ENCODE data around the gene NFIB. TPM values are rescaled to one million over a fixed set of nuclear protein-coding genes. Genes with fewer than 3 reads are reported as not detected.

NFIB gene
- total RNA-seq, 2 donors from 2014 or later: 131 to 165 TPM

DNA sequence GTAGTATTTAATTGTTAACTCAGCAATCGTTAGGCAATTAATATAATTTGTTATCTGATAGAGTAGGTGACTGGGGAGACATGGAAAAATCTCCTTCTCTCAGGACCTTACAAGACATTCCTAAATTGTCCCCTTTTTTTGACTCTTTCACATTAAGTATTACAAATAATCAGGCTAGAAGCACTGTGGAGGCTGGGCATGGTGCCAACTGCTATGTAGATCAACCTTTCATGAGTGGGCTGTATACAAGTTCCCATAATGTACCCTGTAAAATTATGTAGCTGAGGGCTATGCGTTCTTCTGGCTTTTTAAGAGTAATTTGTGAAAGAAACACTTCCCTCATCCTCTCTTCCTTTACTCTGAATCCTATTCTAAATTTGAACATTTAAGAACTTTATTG lies 140.2 kb downstream of the NFIB start:
- no peaks in the 10 kb centered on the region for H3K27me3 ChIP-seq (replicated peaks; ENCODE audit: insufficient read depth)
- no peak overlapping the region for H3K27ac ChIP-seq
- H3K4me3 ChIP-seq: no peak overlapping the region
- H3K36me3 ChIP-seq: no peaks in the 10 kb centered on the region
- TF ChIP-seq POLR2A (IDR thresholded peaks at IDR 0.05): no peak
- TF ChIP-seq POLR2AphosphoS5 (IDR thresholded peaks at IDR 0.05): no peak
- TF ChIP-seq, protein P1, sequence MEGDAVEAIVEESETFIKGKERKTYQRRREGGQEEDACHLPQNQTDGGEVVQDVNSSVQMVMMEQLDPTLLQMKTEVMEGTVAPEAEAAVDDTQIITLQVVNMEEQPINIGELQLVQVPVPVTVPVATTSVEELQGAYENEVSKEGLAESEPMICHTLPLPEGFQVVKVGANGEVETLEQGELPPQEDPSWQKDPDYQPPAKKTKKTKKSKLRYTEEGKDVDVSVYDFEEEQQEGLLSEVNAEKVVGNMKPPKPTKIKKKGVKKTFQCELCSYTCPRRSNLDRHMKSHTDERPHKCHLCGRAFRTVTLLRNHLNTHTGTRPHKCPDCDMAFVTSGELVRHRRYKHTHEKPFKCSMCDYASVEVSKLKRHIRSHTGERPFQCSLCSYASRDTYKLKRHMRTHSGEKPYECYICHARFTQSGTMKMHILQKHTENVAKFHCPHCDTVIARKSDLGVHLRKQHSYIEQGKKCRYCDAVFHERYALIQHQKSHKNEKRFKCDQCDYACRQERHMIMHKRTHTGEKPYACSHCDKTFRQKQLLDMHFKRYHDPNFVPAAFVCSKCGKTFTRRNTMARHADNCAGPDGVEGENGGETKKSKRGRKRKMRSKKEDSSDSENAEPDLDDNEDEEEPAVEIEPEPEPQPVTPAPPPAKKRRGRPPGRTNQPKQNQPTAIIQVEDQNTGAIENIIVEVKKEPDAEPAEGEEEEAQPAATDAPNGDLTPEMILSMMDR (IDR thresholded peaks at IDR 0.05): no peak
- intact Hi-C loops (cut with DNase I): no loop called here
- WGBS: 44% methylated on average over 2 of the region's 2 CpGs
- no peak for DNase-seq (ENCODE audit: low spot score)
- H3K4me1 ChIP-seq (replicated peaks): no peaks in the 10 kb centered on the region
- H3K9me3 ChIP-seq: no peaks in the 10 kb centered on the region

DNA sequence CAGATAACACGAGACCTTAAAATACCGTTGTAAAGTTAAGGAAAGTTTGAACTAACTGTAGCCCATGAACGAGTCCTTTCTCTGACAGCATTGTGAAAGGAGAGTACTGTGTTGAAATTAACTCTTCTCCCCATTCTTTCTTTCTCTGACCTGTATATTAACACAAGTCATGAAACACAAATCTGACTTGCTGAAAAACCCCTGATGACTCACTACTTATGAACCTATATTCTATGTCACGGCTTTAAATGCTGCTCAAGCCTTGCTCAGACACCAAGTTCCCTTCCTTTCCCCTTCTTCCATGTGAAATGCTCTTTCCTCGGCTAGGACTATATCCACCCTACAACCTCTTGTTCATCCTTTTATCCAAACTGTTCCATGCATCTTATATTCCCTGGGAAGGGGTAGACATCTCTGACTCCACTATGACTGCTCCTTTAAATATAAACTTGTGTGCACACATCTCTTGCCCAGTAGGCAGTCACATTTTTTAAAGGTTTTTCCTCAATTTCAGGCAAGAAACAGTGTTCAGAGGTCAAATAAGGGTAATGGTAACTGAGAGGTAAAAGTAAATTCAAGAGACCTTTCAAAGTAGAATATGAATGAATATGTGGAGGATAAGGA lies 142.9 kb downstream of the NFIB start:
- DNase-seq (ENCODE audit: low spot score): no peak
- H3K9me3 ChIP-seq: no peaks in the 10 kb centered on the region
- WGBS: 89% methylated on average over 5 of the region's 5 CpGs

DNA sequence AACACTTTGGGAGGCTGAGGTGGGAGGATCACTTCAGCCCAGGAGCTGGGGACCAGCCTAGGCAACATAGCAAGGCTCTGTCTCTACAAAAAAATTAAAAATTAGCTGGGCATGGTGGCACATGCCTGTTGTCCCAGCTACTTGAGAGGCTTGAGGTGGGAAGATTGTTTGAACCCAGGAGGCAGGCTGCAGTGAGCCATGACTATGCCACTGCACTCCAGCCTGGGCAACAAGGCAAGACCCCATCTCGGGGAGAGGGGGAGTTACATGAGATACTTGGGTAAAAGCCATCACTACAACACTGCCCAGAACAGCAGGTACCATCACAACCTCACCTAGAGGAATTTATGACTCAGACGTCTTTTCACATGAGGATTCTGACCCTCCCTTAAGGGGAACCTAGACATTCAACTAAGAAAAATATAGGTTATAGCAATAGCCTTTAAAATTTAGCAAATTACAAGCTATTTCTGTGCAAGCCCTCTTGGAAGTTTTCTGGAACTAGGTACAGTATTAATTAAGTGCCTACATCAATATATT lies 143.5 kb downstream of the NFIB start:
- WGBS: 72% methylated on average over 2 of the region's 2 CpGs

More for the DNA sequence above, 142.9 kb downstream of the NFIB start:
- Histone ChIP-seq H3K4me3 (no peak overlapping the region), H3K27ac (no peak overlapping the region), H3K27me3 (replicated peaks; ENCODE audit: insufficient read depth) (no peaks in the 10 kb centered on the region), H3K36me3 (no peaks in the 10 kb centered on the region), H3K4me1 (replicated peaks) (no peaks in the 10 kb centered on the region)
- intact Hi-C loops (cut with DNase I): no loop called here
- TF ChIP-seq POLR2A (IDR thresholded peaks at IDR 0.05) (no peak), POLR2AphosphoS5 (IDR thresholded peaks at IDR 0.05) (no peak)
- TF ChIP-seq, protein P1 (IDR thresholded peaks at IDR 0.05): no peak

DNA sequence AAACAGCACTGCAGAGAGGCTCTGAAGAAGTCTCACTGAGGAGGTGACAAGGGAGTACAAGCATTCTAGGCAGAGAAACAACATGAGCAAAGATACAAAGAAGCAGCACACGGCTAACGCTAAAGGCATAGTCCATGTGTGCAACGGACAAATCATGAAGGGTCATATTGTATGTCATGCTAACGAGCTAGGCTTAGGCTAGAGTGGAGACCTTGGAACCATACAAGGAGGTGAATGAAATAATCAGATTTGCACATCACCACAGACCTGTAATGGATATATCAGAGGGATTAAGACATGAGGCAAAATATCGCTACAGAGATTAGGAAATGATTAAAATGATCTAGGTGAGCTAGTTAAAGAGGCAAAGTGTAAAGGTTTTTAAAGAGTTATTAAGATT lies 145.6 kb downstream of the NFIB start:
- 92% methylated on average over 5 of the region's 5 CpGs for WGBS
- TF ChIP-seq, protein P1 (IDR thresholded peaks at IDR 0.05): no peak
- no peak for TF ChIP-seq POLR2A (IDR thresholded peaks at IDR 0.05)
- no peak for TF ChIP-seq POLR2AphosphoS5 (IDR thresholded peaks at IDR 0.05)

More for the DNA sequence above, 143.5 kb downstream of the NFIB start:
- no peaks in the 10 kb centered on the region for H3K9me3 ChIP-seq
- no peaks in the 10 kb centered on the region for H3K36me3 ChIP-seq
- no peak for TF ChIP-seq POLR2A (IDR thresholded peaks at IDR 0.05)
- no peak for TF ChIP-seq POLR2AphosphoS5 (IDR thresholded peaks at IDR 0.05)
- TF ChIP-seq, protein P1 (IDR thresholded peaks at IDR 0.05): no peak
- no peak overlapping the region for H3K27ac ChIP-seq
- H3K4me1 ChIP-seq (replicated peaks): no peaks in the 10 kb centered on the region
- H3K4me3 ChIP-seq: no peak overlapping the region
- no peaks in the 10 kb centered on the region for H3K27me3 ChIP-seq (replicated peaks; ENCODE audit: insufficient read depth)
- intact Hi-C loops (cut with DNase I): no loop called here
- DNase-seq (ENCODE audit: low spot score): no peak

More for the DNA sequence above, 145.6 kb downstream of the NFIB start:
- H3K4me3 ChIP-seq: no peak overlapping the region
- no peaks in the 10 kb centered on the region for H3K4me1 ChIP-seq (replicated peaks)
- no peaks in the 10 kb centered on the region for H3K9me3 ChIP-seq
- no peaks in the 10 kb centered on the region for H3K27me3 ChIP-seq (replicated peaks; ENCODE audit: insufficient read depth)
- no peaks in the 10 kb centered on the region for H3K36me3 ChIP-seq
- intact Hi-C loops (cut with DNase I): no loop called here
- no peak for DNase-seq (ENCODE audit: low spot score)
- H3K27ac ChIP-seq: no peak overlapping the region
